Neural progenitor cell (in vitro differentiated cells): ENCODE results near the gene TMEM253. TPM values are rescaled to one million over a fixed set of nuclear protein-coding genes. Genes with fewer than 3 reads are reported as not detected.

Experiments
- DNase-seq: peaks from one replicate; pipeline ENCODE4 v3.0.0-alpha.2; 2016; ENCODE audit warnings: low spot score
- H2AFZ ChIP-seq: fragments of 200-600 bp; sonication (generic); replicated peaks from 2 replicates; pipeline ENCODE4 v1.6.1; 2016; ENCODE audit warnings: antibody characterized with exemption
- H3F3A ChIP-seq: fragments of 200-600 bp; sonication (generic); 2 replicates; pipeline ENCODE4 v1.6.1; 2016; ENCODE audit warnings: antibody characterized with exemption, low read depth
- H3K27ac ChIP-seq: fragments of 200-600 bp; sonication (generic); 2 replicates; pipeline ENCODE4 v1.5.1; 2016; ENCODE audit warnings: mild to moderate bottlenecking
- H3K27me3 ChIP-seq: fragments of 200-600 bp; sonication (generic); 2 replicates; pipeline ENCODE4 v1.6.1; 2016; ENCODE audit warnings: mild to moderate bottlenecking, moderate library complexity
- H3K36me3 ChIP-seq: fragments of 200-600 bp; sonication (generic); 2 replicates; pipeline ENCODE4 v1.5.1; 2016
- H3K4me1 ChIP-seq: fragments of 200-600 bp; sonication (generic); 2 replicates; pipeline ENCODE4 v1.6.1; 2016; ENCODE audit warnings: mixed run types
- H3K4me2 ChIP-seq: fragments of 200-600 bp; sonication (generic); 2 replicates; pipeline ENCODE4 v1.6.1; 2016
- H3K4me3 ChIP-seq: fragments of 200-600 bp; sonication (generic); 2 replicates; pipeline ENCODE4 v1.5.1; 2016
- H3K79me2 ChIP-seq: fragments of 200-600 bp; sonication (generic); 2 replicates; pipeline ENCODE4 v1.6.1; 2016; ENCODE audit warnings: low read depth
- H3K9ac ChIP-seq: fragments of 200-600 bp; sonication (generic); 2 replicates; pipeline ENCODE4 v1.6.1; 2016
- H3K9me3 ChIP-seq: fragments of 200-600 bp; sonication (generic); 2 replicates; pipeline ENCODE4 v1.5.1; 2016; ENCODE audit warnings: low read depth
- H4K20me1 ChIP-seq: fragments of 200-600 bp; sonication (generic); 2 replicates; pipeline ENCODE4 v1.6.1; 2016; ENCODE audit warnings: low read depth
- H3K27ac Mint-ChIP-seq: 3 replicates; pipeline ENCODE4 v1.8.0; 2021; ENCODE audit warnings: mixed read lengths
- H3K27me3 Mint-ChIP-seq: 2 replicates; pipeline ENCODE4 v1.8.0; 2022; ENCODE audit warnings: low read depth, mild to moderate bottlenecking, inconsistent platforms, moderate library complexity, mixed read lengths; ENCODE audit not compliant: insufficient read depth
- H3K36me3 Mint-ChIP-seq: 3 replicates; pipeline ENCODE4 v1.8.0; 2021; ENCODE audit warnings: mixed read lengths
- H3K4me1 Mint-ChIP-seq: 3 replicates; pipeline ENCODE4 v1.8.0; 2021; ENCODE audit warnings: mixed read lengths
- H3K4me3 Mint-ChIP-seq: 3 replicates; pipeline ENCODE4 v1.8.0; 2021; ENCODE audit warnings: mild to moderate bottlenecking, moderate library complexity, mixed read lengths
- H3K9me3 Mint-ChIP-seq: 3 replicates; pipeline ENCODE4 v1.8.0; 2020; ENCODE audit warnings: mixed read lengths
- EZH2 ChIP-seq: fragments of 200-600 bp; sonication (generic); IDR thresholded peaks from 2 replicates; pipeline ENCODE4 v1.6.1; 2017; ENCODE audit warnings: antibody characterized with exemption, mild to moderate bottlenecking, moderate library complexity
- EZH2phosphoT487 ChIP-seq: fragments of 200-600 bp; sonication (generic); IDR thresholded peaks from 2 replicates; pipeline ENCODE4 v1.6.1; 2017; ENCODE audit warnings: antibody characterized with exemption
- total RNA-seq: library from RNA; depleted of rRNA; stranded (reverse); fragments of >200 nt; gene quantifications from 2 replicates; pipeline ENCODE4 v1.2.3, GENCODE V29; 2015; ENCODE audit warnings: low replicate concordance
- TF ChIP-seq, protein P1 (sequence below): fragments of 200-600 bp; sonication (generic); IDR thresholded peaks from 2 replicates; pipeline ENCODE4 v1.5.1; 2017; ENCODE audit warnings: antibody characterized with exemption, mild to moderate bottlenecking

The TMEM253 gene
- total RNA-seq, 1 donor from 2014 or later: 0.22 TPM

GRCh38 chr14:21096438-21096837 is 4.4 kb upstream of the TMEM253 start:
- H3K4me3 Mint-ChIP-seq: peak overlapping the region; percentile 95
- Histone ChIP-seq H3F3A (peaks cover 70% of the 10 kb centered on the region), H2AFZ (no peak overlapping the region), H3K4me2 (peak overlapping the region; percentile 87), H4K20me1 (peaks cover 47% of the 10 kb centered on the region), H3K4me3 (peak overlapping the region; percentile 83), H3K79me2 (peaks cover 88% of the 10 kb centered on the region), H3K9me3 (no peaks in the 10 kb centered on the region), H3K36me3 (peaks cover 2% of the 10 kb centered on the region), H3K27ac (peak overlapping the region; percentile 91), H3K27me3 (peaks cover 3% of the 10 kb centered on the region), H3K4me1 (peaks cover 58% of the 10 kb centered on the region), H3K9ac (no peak overlapping the region)
- peaks cover 12% of the 10 kb centered on the region for H3K27me3 Mint-ChIP-seq
- DNase-seq: no peak
- H3K9me3 Mint-ChIP-seq: peaks cover 2% of the 10 kb centered on the region
- peaks cover 70% of the 10 kb centered on the region for H3K4me1 Mint-ChIP-seq
- peak overlapping the region; percentile 98 for H3K27ac Mint-ChIP-seq
- TF ChIP-seq, protein P1, sequence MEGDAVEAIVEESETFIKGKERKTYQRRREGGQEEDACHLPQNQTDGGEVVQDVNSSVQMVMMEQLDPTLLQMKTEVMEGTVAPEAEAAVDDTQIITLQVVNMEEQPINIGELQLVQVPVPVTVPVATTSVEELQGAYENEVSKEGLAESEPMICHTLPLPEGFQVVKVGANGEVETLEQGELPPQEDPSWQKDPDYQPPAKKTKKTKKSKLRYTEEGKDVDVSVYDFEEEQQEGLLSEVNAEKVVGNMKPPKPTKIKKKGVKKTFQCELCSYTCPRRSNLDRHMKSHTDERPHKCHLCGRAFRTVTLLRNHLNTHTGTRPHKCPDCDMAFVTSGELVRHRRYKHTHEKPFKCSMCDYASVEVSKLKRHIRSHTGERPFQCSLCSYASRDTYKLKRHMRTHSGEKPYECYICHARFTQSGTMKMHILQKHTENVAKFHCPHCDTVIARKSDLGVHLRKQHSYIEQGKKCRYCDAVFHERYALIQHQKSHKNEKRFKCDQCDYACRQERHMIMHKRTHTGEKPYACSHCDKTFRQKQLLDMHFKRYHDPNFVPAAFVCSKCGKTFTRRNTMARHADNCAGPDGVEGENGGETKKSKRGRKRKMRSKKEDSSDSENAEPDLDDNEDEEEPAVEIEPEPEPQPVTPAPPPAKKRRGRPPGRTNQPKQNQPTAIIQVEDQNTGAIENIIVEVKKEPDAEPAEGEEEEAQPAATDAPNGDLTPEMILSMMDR: no peak
- TF ChIP-seq EZH2 (no peak), EZH2phosphoT487 (no peak)
- peaks cover 11% of the 10 kb centered on the region for H3K36me3 Mint-ChIP-seq

- no peak for DNase-seq
- peak overlapping the region; percentile 98 for H3K27ac Mint-ChIP-seq
- no peak for TF ChIP-seq EZH2phosphoT487
- Histone ChIP-seq H3K9ac (peak overlapping the region; percentile 50), H3K79me2 (peaks cover 85% of the 10 kb centered on the region), H3K27me3 (peaks cover 3% of the 10 kb centered on the region), H3K36me3 (no peaks in the 10 kb centered on the region), H2AFZ (no peak overlapping the region), H3K9me3 (no peaks in the 10 kb centered on the region), H3F3A (peaks cover 71% of the 10 kb centered on the region), H4K20me1 (peaks cover 40% of the 10 kb centered on the region), H3K4me3 (peak overlapping the region; percentile 83), H3K4me1 (peaks cover 53% of the 10 kb centered on the region), H3K27ac (peak overlapping the region; percentile 91), H3K4me2 (peak overlapping the region; percentile 87)
- peak overlapping the region; percentile 95 for H3K4me3 Mint-ChIP-seq
- peaks cover 73% of the 10 kb centered on the region for H3K4me1 Mint-ChIP-seq
- peaks cover 9% of the 10 kb centered on the region for H3K36me3 Mint-ChIP-seq
- peaks cover 10% of the 10 kb centered on the region for H3K27me3 Mint-ChIP-seq
- peaks cover 2% of the 10 kb centered on the region for H3K9me3 Mint-ChIP-seq
Observed at GRCh38 chr14:21096978-21097635, 3.8 kb upstream of the TMEM253 start.

DNA sequence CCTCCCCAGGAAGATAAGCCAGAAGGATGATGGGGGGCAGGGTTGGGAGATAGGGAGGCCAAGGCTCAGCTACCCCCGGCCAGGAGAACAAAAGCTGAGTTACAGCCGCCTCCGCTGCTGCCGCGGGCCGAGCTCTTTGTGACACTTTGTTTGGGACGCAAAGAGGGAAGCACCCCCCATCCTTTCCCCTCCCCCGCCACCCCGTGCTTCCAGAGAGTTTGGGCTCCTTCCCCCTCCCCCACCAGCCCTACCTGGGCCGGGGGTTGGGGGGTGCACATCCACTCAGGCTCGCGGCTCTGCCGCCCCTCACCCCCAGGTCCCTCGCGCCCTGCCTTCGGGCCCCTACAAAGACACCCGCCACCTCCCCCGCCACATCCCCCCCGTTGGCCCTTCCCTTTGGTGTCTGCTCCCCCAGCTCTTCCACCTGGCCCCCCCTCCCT is 3.2 kb upstream of the TMEM253 start:
- TF ChIP-seq EZH2phosphoT487: no peak
- TF ChIP-seq, protein P1: no peak
- no peak for TF ChIP-seq EZH2
- H3K9me3 Mint-ChIP-seq: peaks cover 2% of the 10 kb centered on the region
- peaks cover 77% of the 10 kb centered on the region for H3K4me1 Mint-ChIP-seq
- Histone ChIP-seq H4K20me1 (peaks cover 36% of the 10 kb centered on the region), H3K9me3 (no peaks in the 10 kb centered on the region), H3K4me3 (peak overlapping the region; percentile 83), H3K4me2 (peak overlapping the region; percentile 87), H3K27ac (peak overlapping the region; percentile 91), H2AFZ (no peak overlapping the region), H3K36me3 (no peaks in the 10 kb centered on the region), H3K4me1 (peaks cover 54% of the 10 kb centered on the region), H3K27me3 (peaks cover 3% of the 10 kb centered on the region), H3F3A (peaks cover 71% of the 10 kb centered on the region), H3K9ac (peak overlapping the region; percentile 50), H3K79me2 (peaks cover 80% of the 10 kb centered on the region)
- H3K27me3 Mint-ChIP-seq: peaks cover 11% of the 10 kb centered on the region
- H3K4me3 Mint-ChIP-seq: peak overlapping the region; percentile 95
- H3K27ac Mint-ChIP-seq: peak overlapping the region; percentile 98
- peaks cover 9% of the 10 kb centered on the region for H3K36me3 Mint-ChIP-seq
- peak; percentile 85 for DNase-seq
